ENCODE data around the gene TRAPPC12.
"Not testable (repeated sequence)": the region's sequence is repeated elsewhere in the genome, so short reads cannot be mapped to it uniquely, and the experiment has no call there.

TRAPPC12 gene

DNA sequence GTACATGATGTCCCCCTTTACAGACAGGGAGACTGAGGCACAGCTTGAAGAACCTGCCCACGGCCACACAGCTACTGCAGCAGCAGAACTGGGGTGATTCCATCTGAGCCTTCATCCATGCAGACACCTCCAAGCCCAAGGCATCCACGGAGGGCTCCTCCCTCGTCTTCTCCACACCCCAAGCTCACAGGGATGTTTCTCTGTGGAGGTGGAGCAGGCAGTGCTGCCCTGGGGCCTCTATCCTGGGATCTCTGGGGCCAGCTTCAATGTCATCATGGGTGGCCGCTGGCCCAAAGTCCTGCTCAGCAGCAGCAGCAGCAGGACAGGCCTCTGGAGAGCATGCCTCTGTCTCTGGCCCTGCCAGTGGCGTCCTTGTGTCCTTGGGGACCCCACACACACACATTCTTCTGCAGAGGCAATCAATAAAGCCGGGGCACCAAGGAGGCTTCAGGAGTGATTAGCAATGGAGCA lies 108.6 kb downstream of the TRAPPC12 start:
- TF ChIP-seq, protein P1, sequence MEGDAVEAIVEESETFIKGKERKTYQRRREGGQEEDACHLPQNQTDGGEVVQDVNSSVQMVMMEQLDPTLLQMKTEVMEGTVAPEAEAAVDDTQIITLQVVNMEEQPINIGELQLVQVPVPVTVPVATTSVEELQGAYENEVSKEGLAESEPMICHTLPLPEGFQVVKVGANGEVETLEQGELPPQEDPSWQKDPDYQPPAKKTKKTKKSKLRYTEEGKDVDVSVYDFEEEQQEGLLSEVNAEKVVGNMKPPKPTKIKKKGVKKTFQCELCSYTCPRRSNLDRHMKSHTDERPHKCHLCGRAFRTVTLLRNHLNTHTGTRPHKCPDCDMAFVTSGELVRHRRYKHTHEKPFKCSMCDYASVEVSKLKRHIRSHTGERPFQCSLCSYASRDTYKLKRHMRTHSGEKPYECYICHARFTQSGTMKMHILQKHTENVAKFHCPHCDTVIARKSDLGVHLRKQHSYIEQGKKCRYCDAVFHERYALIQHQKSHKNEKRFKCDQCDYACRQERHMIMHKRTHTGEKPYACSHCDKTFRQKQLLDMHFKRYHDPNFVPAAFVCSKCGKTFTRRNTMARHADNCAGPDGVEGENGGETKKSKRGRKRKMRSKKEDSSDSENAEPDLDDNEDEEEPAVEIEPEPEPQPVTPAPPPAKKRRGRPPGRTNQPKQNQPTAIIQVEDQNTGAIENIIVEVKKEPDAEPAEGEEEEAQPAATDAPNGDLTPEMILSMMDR (IDR thresholded peaks at IDR 0.05; ENCODE audit: insufficient read depth, missing control alignments), result no peak
- DNase-seq (ENCODE audit: insufficient read length, low spot score) (peak; percentile 11), FAIRE-seq (no peak)

DNA sequence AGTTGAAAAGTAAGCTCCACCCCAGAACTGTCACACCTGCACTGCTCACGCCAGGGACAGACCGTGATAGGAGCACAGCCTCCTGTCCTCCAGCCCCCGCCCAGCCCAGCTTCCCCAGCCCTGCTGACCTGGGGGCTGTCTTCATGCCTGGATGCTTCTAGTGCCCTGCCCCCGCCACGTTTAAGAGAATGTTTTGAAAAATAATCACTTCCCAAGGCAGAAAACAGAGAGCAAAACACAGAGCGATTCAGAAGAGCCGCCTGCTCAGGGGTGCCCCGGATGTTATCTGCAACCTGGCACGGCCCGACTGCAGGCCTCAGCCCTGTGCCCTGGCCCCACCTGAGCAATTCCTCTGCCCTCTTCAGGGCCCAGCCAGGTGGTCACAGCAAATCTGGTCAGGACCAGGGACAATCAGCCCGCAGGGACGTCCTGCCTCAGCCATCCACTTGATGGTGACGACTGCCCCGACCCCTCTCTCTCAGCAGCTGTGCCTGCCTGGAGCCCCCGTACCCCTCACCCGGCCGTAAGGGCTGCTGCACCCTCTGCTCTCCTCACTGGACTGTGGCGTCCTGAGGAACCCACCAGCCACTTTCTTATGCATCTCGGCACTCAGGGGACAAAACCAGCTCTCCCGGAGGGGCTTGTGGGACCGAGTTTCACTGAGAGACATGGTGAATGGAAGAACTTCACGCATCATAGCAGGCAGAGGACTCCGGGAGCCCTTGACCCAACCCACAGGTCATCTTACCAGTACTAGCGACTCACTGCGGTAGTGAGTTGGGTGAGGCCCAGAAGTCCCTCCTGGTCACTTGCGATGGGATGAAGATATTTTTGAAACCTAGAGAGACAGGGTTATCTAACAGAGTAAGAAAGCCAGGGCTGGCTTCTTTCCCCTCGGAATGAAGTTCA lies 109.6 kb downstream of the TRAPPC12 start:
- peak; percentile 10 for DNase-seq (ENCODE audit: insufficient read length, low spot score)
- TF ChIP-seq, protein P1 (IDR thresholded peaks at IDR 0.05; ENCODE audit: insufficient read depth, missing control alignments), result no peak
- FAIRE-seq, result no peak

DNA sequence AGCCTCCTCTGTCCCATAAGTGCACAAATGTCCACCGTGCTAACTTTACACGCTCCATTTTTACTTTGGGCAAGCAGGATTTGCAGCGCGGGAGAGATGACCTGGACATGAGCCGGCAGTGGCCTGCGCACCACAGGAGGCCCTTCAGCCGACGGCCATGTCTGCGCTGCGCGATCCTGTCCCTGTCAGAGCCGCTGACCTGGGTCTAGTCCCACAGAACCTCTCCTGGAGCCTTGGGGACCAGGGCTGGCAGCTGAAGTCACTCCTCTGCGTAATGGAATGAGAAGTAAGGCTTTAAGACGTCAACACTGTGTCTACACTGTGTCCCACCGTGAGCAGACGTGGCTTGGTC lies 110.2 kb downstream of the TRAPPC12 start:
- no peak for FAIRE-seq
- TF ChIP-seq, protein P1 (IDR thresholded peaks at IDR 0.05; ENCODE audit: insufficient read depth, missing control alignments), result no peak
- DNase-seq (ENCODE audit: insufficient read length, low spot score), result peak; percentile 8

DNA sequence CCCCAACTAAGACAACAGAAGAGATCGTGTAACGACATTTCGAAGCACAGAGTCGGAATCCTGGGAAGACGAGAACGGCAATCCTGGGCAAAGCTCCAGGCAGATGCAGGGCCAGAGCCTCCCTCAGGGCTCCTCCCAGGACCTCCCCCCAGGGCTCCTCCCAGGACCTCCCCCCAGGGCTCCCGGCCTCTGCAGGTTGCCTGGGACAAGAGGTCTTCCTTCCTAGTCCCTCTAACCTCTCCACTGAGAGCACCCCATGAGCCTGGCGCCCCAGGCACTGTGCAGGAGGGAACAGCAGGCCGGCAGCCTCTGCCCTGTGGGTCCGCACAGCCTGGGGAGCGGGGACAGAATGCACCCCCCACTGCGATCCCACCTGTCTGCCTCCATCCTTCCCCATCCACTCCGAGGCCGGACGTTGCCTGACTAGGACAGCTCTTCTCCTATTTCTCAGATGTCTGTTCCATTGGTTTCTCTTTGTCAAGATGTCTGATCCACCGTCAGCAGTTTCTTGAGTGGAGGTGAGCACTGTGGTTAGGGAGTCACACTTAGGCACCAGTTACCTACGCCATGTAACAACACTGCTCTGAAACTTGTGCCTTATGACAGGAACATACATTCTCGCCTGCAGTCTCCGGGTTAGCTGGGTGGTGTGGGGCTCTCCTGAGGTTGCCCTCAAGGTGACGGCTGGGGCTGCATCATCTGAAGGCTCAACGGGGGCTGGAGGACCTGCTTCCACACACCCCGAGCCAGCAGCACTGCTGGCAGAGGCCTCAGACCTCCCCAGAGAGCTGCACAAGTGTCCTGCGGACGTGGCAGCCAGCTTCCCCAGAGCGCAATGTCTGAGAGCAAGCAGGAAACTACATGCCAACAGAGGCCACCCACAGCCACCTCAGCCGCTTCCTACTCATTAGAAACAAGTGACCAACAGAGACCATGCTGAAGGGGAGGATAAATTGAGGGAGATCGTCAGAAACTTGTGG lies 111.0 kb downstream of the TRAPPC12 start:
- FAIRE-seq (no peak), DNase-seq (ENCODE audit: insufficient read length, low spot score) (peak; percentile 7)
- TF ChIP-seq, protein P1 (IDR thresholded peaks at IDR 0.05; ENCODE audit: insufficient read depth, missing control alignments), result no peak

DNA sequence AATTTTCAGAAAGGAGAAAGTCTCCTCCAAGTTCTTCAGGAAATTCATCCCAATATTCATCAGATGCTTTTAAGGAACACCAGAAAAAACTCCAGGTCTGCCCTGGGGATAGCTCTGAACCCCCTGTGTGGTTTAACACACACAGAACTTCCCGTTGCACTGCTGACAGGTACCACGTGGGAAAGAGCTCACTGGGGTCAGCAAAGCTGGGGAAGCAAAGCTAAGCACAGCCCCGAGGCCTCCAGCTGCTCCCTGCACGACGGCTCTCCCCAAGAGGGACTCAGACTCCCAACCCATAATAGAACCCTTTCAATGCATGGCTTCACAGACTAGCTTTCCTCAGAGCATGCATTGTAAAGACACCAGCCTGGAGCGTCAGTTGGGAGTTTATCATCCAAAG lies 111.8 kb downstream of the TRAPPC12 start:
- peak; percentile 6 for DNase-seq (ENCODE audit: insufficient read length, low spot score)
- TF ChIP-seq, protein P1 (IDR thresholded peaks at IDR 0.05; ENCODE audit: insufficient read depth, missing control alignments), result no peak
- no peak for FAIRE-seq

DNA sequence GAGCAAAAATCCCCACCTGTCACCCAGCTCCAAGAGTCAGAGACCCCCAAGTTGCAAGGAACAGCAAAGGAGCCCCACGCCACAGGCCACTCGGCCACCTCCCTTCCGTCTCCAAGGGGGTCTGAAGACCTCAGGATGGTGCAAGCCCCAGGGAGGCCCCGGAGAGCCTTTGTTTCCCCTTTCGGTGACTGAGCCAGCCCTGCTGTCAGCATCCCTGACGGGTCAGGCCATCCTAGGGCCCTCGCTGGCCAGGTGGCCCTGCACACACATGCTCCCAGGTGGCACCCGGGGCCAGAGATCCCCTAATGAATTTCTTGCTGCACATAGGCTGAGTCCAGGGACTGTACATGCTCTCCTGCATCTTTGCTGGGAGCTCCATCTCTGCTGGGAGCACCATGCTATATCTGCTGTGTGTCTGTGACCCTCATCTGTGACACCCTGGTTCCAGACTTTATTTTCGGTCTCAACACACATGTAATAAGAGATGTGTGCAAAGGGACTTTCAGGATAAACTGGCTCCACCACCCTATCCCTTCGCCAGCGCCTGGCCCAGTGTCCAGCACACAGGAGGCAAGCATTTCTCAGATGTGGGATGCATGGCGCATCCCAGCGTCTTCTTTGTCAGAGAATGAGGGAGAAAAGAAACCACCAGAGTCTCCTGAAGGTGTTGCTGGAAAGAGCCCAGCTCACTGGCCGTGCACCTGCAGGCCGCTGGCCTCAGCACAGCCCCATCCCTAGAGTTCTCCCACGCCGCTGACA lies 112.4 kb downstream of the TRAPPC12 start:
- DNase-seq (ENCODE audit: insufficient read length, low spot score), result peak; percentile 13
- TF ChIP-seq, protein P1 (IDR thresholded peaks at IDR 0.05; ENCODE audit: insufficient read depth, missing control alignments), result no peak
- no peak for FAIRE-seq

DNA sequence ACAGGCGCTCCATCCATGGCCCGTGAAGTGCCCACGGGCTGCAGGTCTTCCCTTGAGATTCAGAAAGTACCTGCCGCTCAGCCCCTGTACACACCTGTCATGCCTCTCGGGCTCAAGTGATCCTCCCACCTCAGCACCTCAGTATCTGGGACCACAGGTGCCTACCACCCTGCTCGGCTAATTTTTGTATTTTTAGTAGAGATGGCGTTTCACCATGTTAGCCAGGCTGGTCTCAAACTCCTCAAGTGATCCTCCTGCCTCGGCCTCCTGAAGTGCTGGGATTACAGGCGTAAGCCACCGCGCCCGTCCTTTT lies 112.9 kb downstream of the TRAPPC12 start:
- not testable (repeated sequence) for FAIRE-seq; DNase-seq (ENCODE audit: insufficient read length, low spot score)
